Measurements from ENCODE around the gene AFAP1L2.

The AFAP1L2 gene

DNA sequence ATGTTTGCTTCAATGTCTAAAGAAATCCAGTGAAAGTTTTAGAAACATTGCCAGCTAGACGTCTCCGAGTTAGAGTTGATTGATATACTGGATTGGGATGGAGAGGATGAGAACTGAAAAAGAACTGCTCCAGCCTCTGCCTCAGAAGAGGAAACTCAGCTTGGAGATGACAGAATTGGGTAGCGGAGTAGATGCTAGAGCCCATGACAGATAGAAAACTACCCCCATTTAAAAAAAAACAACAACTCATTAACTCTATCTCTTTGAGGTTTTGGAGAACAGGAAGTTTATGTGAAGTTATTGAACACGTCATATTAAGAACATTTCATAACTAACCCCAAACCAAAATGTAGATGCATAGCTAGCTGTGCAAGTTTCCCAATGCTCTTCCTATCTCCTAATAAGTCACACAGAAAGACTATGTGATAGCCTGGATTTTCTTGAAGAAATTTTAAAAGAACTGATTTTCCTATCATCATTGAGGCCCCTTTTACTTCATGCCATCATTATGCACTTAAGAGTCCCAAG lies 28.3 kb upstream of the AFAP1L2 start:
- Histone ChIP-seq H2AFZ (ENCODE audit: low read length) (no peak overlapping the region), H3K4me2 (ENCODE audit: low read depth, low read length, poor library complexity, severe bottlenecking) (no peak overlapping the region), H4K20me1 (ENCODE audit: insufficient read depth, low read length, poor library complexity, severe bottlenecking) (no peaks in the 10 kb centered on the region), H3K27me3 (ENCODE audit: insufficient read depth, low read length, poor library complexity, severe bottlenecking) (no peaks in the 10 kb centered on the region), H3K9ac (ENCODE audit: low read depth, low read length, poor library complexity, severe bottlenecking) (no peak overlapping the region), H3K79me2 (ENCODE audit: insufficient read depth, low read length) (no peaks in the 10 kb centered on the region), H3K9me2 (replicated peaks; ENCODE audit: low read depth, low read length) (no peaks in the 10 kb centered on the region), H3K4me3 (ENCODE audit: low read length, poor library complexity, severe bottlenecking) (no peak overlapping the region), H3K36me3 (ENCODE audit: insufficient read depth, low read length) (peaks cover 54% of the 10 kb centered on the region; the same call in 1 of the 2 replicates), H3K4me1 (ENCODE audit: insufficient read depth, low read length, poor library complexity, severe bottlenecking) (no peaks in the 10 kb centered on the region), H3K9me3 (ENCODE audit: insufficient read depth, low read depth, low read length) (no peaks in the 10 kb centered on the region), H3F3A (ENCODE audit: low read depth) (no peaks in the 10 kb centered on the region; the same call in 1 of the 2 replicates)
- TF ChIP-seq, protein P1, sequence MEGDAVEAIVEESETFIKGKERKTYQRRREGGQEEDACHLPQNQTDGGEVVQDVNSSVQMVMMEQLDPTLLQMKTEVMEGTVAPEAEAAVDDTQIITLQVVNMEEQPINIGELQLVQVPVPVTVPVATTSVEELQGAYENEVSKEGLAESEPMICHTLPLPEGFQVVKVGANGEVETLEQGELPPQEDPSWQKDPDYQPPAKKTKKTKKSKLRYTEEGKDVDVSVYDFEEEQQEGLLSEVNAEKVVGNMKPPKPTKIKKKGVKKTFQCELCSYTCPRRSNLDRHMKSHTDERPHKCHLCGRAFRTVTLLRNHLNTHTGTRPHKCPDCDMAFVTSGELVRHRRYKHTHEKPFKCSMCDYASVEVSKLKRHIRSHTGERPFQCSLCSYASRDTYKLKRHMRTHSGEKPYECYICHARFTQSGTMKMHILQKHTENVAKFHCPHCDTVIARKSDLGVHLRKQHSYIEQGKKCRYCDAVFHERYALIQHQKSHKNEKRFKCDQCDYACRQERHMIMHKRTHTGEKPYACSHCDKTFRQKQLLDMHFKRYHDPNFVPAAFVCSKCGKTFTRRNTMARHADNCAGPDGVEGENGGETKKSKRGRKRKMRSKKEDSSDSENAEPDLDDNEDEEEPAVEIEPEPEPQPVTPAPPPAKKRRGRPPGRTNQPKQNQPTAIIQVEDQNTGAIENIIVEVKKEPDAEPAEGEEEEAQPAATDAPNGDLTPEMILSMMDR (conservative IDR thresholded peaks at IDR 0.05; ENCODE audit: low read length): no peak
- no peak for TF ChIP-seq EZH2phosphoT487 (IDR thresholded peaks at IDR 0.05; ENCODE audit: borderline replicate concordance)

DNA sequence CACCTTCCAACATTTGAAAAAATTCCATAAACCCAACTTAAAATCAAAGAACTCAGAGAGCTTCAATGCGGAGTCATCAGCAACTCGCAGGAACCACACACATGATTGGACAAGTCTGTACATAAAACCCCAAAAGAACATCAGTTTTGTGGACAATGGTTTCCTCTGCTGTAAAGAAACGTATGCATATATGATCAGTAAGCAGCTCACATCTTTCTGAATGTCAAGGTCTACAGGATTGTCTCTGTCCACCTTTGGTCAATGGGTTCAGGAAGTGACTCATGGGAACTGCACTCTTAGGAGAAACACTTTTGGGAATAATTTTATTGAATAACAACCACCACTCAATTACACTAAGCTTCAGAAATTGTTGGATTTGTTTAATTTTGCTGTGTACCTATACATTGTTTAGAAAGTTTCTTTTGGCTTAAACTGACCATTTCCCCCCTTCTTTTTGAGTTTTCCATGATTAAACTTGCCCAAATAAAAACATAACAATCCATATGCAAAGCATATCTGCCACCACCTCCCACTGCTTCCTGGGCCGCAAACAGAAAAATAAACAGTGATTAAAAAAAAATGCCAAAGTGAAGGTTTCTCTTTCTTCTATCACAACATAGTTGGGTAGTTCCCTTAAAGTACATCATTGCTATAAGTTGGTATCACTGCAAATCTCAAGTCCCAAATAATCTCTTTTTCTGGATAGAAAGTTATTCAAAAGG lies 27.3 kb upstream of the AFAP1L2 start:
- no peaks in the 10 kb centered on the region for H3K9me2 ChIP-seq (replicated peaks; ENCODE audit: low read depth, low read length)

DNA sequence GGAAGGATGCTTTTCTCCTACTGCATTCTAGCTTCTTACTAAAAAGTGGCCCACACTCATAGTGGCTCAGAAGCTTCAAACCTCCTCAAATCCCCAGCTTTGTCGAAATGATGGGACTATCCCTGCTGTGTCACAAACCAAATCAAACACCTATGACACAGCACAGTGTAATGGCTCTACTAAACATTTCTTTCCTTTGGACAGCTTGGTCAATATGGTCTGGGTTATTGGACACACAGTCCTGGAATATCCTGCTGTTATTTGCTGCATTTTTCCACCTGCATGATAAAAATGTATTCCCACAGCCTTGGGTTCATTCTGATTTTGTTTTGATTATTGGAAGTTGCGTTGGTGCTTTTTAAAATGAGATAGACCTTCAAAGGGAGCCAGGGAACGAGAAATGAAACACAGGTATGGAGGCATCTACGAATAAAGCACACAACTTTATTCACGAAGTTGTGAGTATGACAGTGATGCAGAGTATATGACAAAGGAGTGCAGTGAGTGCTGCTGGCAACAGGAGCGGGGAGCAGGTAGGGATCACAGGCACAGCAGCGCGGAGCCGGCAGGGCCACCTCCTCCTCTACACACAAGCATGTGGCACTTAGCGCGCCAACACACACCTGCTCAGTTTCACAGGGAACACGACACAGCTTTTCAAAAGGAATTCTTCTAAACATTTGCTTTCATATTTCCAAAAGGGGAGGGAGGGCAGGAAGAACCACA lies 26.5 kb upstream of the AFAP1L2 start:
- no peaks in the 10 kb centered on the region for H3K9me2 ChIP-seq (replicated peaks; ENCODE audit: low read depth, low read length)
- no peak for TF ChIP-seq EZH2phosphoT487 (IDR thresholded peaks at IDR 0.05; ENCODE audit: borderline replicate concordance)
- TF ChIP-seq, protein P1 (conservative IDR thresholded peaks at IDR 0.05; ENCODE audit: low read length): no peak
- H3K4me2 ChIP-seq (ENCODE audit: low read depth, low read length, poor library complexity, severe bottlenecking): no peak overlapping the region
- no peaks in the 10 kb centered on the region for H3K9me3 ChIP-seq (ENCODE audit: insufficient read depth, low read depth, low read length)
- H2AFZ ChIP-seq (ENCODE audit: low read length): no peak overlapping the region
- no peaks in the 10 kb centered on the region for H3K79me2 ChIP-seq (ENCODE audit: insufficient read depth, low read length)
- H3K27me3 ChIP-seq (ENCODE audit: insufficient read depth, low read length, poor library complexity, severe bottlenecking): no peaks in the 10 kb centered on the region
- H3K4me3 ChIP-seq (ENCODE audit: low read length, poor library complexity, severe bottlenecking): no peak overlapping the region
- peaks cover 37% of the 10 kb centered on the region; the same call in 1 of the 2 replicates for H3K36me3 ChIP-seq (ENCODE audit: insufficient read depth, low read length)
- H3F3A ChIP-seq (ENCODE audit: low read depth): no peaks in the 10 kb centered on the region; the same call in 1 of the 2 replicates
- H4K20me1 ChIP-seq (ENCODE audit: insufficient read depth, low read length, poor library complexity, severe bottlenecking): no peaks in the 10 kb centered on the region
- H3K4me1 ChIP-seq (ENCODE audit: insufficient read depth, low read length, poor library complexity, severe bottlenecking): no peaks in the 10 kb centered on the region
- no peak overlapping the region for H3K9ac ChIP-seq (ENCODE audit: low read depth, low read length, poor library complexity, severe bottlenecking)

More for the DNA sequence above, 27.3 kb upstream of the AFAP1L2 start:
- Histone ChIP-seq H3F3A (ENCODE audit: low read depth) (no peaks in the 10 kb centered on the region; the same call in 1 of the 2 replicates), H3K36me3 (ENCODE audit: insufficient read depth, low read length) (peaks cover 44% of the 10 kb centered on the region; the same call in 1 of the 2 replicates), H3K4me3 (ENCODE audit: low read length, poor library complexity, severe bottlenecking) (no peak overlapping the region), H3K27me3 (ENCODE audit: insufficient read depth, low read length, poor library complexity, severe bottlenecking) (no peaks in the 10 kb centered on the region), H3K9me3 (ENCODE audit: insufficient read depth, low read depth, low read length) (no peaks in the 10 kb centered on the region), H3K79me2 (ENCODE audit: insufficient read depth, low read length) (no peaks in the 10 kb centered on the region), H3K4me2 (ENCODE audit: low read depth, low read length, poor library complexity, severe bottlenecking) (no peak overlapping the region), H2AFZ (ENCODE audit: low read length) (no peak overlapping the region), H3K9ac (ENCODE audit: low read depth, low read length, poor library complexity, severe bottlenecking) (no peak overlapping the region), H4K20me1 (ENCODE audit: insufficient read depth, low read length, poor library complexity, severe bottlenecking) (no peaks in the 10 kb centered on the region), H3K4me1 (ENCODE audit: insufficient read depth, low read length, poor library complexity, severe bottlenecking) (no peaks in the 10 kb centered on the region)
- no peak for TF ChIP-seq EZH2phosphoT487 (IDR thresholded peaks at IDR 0.05; ENCODE audit: borderline replicate concordance)
- TF ChIP-seq, protein P1 (conservative IDR thresholded peaks at IDR 0.05; ENCODE audit: low read length): no peak
